Measurements from ENCODE around the gene KCTD6.
A peak's percentile ranks its signal among the peaks of the same experiment; 100 is the strongest.

KCTD6 gene

DNA sequence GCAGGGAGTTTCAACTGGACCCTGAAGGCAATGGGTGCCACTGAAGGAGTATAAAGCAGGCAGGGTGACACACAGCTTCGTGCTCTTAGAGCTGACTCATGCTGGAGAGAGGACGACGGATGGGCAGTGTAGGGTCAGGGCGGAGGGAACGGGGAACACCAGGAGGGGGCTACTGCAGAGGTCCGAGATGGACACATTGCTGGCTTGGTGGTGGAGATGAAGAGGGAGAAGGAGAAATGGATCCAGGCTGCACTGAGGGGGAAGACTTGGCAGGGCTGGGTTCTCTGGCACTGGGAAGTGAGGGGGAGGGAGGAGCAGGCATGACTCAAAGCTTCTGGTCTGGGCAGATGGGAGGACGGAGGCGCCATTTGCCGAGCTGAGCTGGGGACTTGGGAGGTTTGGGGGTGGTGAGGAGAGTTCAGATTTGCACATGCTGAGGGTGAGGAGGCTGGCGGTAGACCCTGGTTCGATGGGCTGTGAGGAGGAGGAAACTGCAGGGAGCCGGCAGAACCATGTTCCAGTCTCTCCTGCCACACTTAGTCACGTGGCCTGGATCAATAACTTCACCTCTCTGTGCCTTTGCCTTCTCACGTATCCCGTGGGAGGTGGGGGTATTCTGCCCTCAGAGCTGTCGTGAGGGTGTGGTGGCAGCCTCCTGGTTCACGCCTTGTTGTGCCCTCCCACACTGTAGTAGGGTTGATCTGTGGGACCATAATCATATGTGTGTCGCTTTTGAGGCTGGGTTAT is 4.6 kb upstream of the KCTD6 start:
- Histone ChIP-seq H3K79me2 (no peaks in the 10 kb centered on the region), H3K27ac (no peak overlapping the region), H3K36me3 (ENCODE audit: control insufficient read depth, insufficient read depth, low read length) (no peaks in the 10 kb centered on the region), H3K9ac (no peak overlapping the region), H2AFZ (no peak overlapping the region), H3K4me3 (ENCODE audit: low read depth, low read length) (no peak overlapping the region), H3K4me2 (ENCODE audit: low read length) (no peak overlapping the region), H3K4me1 (no peaks in the 10 kb centered on the region), H3K27me3 (ENCODE audit: control insufficient read depth, insufficient read depth, low read length) (no peaks in the 10 kb centered on the region), H3K9me3 (ENCODE audit: control insufficient read depth, low read length) (no peaks in the 10 kb centered on the region)
- no peak for TF ChIP-seq CTCF (IDR thresholded peaks at IDR 0.05)

DNA sequence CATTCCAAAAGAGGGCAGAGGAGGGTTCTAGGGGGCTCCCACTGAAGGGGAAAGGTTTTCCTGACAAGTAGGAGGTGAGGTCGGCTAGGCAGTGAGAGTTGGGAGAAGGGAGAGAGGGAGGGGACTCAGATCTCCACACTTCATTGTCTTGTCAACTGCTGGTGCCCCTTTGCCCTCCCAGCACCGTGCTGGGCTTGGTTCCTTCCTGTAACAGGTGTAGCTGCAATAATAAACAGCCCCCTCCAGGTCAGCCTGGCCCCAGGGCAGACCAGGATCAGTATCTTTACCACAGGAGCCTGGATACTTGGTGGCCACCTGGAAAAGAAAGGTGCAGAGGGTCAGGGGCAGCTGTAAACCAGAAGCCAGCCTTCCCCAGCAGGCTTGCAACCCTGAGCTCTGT is 2.9 kb upstream of the KCTD6 start:
- Histone ChIP-seq H3K27me3 (ENCODE audit: control insufficient read depth, insufficient read depth, low read length) (no peaks in the 10 kb centered on the region), H3K4me3 (ENCODE audit: low read depth, low read length) (no peak overlapping the region), H3K9ac (no peak overlapping the region), H3K79me2 (no peaks in the 10 kb centered on the region), H3K4me2 (ENCODE audit: low read length) (no peak overlapping the region), H3K27ac (no peak overlapping the region), H3K4me1 (peaks cover 8% of the 10 kb centered on the region), H3K36me3 (ENCODE audit: control insufficient read depth, insufficient read depth, low read length) (no peaks in the 10 kb centered on the region), H2AFZ (no peak overlapping the region), H3K9me3 (ENCODE audit: control insufficient read depth, low read length) (no peaks in the 10 kb centered on the region)
- no peak for TF ChIP-seq CTCF (IDR thresholded peaks at IDR 0.05)

GRCh38 chr3:58490860-58491501 is 915 bp upstream of the KCTD6 start:
- Histone ChIP-seq H2AFZ (peak overlapping the region; percentile 97), H3K27ac (peak overlapping the region; percentile 73), H3K9ac (no peak overlapping the region), H3K4me1 (peaks cover 8% of the 10 kb centered on the region), H3K36me3 (ENCODE audit: control insufficient read depth, insufficient read depth, low read length) (no peaks in the 10 kb centered on the region), H3K9me3 (ENCODE audit: control insufficient read depth, low read length) (no peaks in the 10 kb centered on the region), H3K4me3 (ENCODE audit: low read depth, low read length) (peak overlapping the region; percentile 39), H3K79me2 (peaks cover 2% of the 10 kb centered on the region), H3K27me3 (ENCODE audit: control insufficient read depth, insufficient read depth, low read length) (no peaks in the 10 kb centered on the region), H3K4me2 (ENCODE audit: low read length) (peak overlapping the region; percentile 61)
- no peak for TF ChIP-seq CTCF (IDR thresholded peaks at IDR 0.05)

DNA sequence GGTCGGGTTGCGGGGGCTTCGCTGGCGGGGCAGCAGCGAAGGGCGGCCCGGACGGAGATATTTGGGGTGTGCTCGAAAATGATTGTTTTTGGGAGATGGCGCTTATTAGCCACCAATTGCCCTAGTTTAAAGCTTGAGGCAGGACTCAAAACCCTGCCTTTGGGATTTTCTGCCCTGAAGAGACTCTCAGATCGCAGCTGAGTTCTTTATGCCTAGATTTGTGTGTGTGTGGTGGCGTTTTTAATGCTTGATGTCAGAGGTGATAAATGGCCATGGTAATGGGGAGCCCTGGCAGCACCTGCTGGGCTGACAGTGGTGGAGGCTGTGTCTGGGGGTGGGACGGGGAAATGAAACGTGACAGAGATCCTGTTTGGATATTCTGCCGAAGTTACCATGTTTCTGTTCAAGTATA is 604 bp downstream of the KCTD6 start:
- no peaks in the 10 kb centered on the region for H3K27me3 ChIP-seq (ENCODE audit: control insufficient read depth, insufficient read depth, low read length)
- peaks cover 16% of the 10 kb centered on the region for H3K4me1 ChIP-seq
- H3K79me2 ChIP-seq, result peaks cover 8% of the 10 kb centered on the region
- no peak overlapping the region for H3K9ac ChIP-seq
- H3K4me2 ChIP-seq (ENCODE audit: low read length), result peak overlapping the region; percentile 94
- no peaks in the 10 kb centered on the region for H3K9me3 ChIP-seq (ENCODE audit: control insufficient read depth, low read length)
- no peak overlapping the region for H3K27ac ChIP-seq
- TF ChIP-seq CTCF (IDR thresholded peaks at IDR 0.05), result no peak
- H2AFZ ChIP-seq, result peak overlapping the region; percentile 58
- H3K4me3 ChIP-seq (ENCODE audit: low read depth, low read length), result peak overlapping the region; percentile 89
- H3K36me3 ChIP-seq (ENCODE audit: control insufficient read depth, insufficient read depth, low read length), result no peaks in the 10 kb centered on the region

Measured in parathyroid adenoma (tissue), 2 donors.